Effector memory CD4-positive, alpha-beta T cell (primary cell): ENCODE measurements around the gene OSM.
"Not testable (repeated sequence)": the region's sequence is repeated elsewhere in the genome, so short reads cannot be mapped to it uniquely, and the experiment has no call there.

Source experiments
- DNase-seq, 3 donors: peaks; one replicate each; pipeline ENCODE4 v3.0.0-alpha.2; 2020
- H3K27ac ChIP-seq: 2 replicates; pipeline ENCODE4 v1.7.0; 2013; ENCODE audit warnings: mild to moderate bottlenecking, low read length, moderate library complexity; ENCODE audit not compliant: insufficient read depth, poor library complexity, severe bottlenecking
- H3K27me3 ChIP-seq: replicated peaks from 2 replicates; pipeline ENCODE4 v1.7.0; 2013; ENCODE audit warnings: mild to moderate bottlenecking, low read length; ENCODE audit not compliant: insufficient read depth, control insufficient read depth, poor library complexity, severe bottlenecking
- H3K36me3 ChIP-seq: 2 replicates; pipeline ENCODE4 v1.7.0; 2013; ENCODE audit warnings: mild to moderate bottlenecking, low read length, moderate library complexity; ENCODE audit not compliant: control insufficient read depth, insufficient read depth
- H3K4me1 ChIP-seq: 2 replicates; pipeline ENCODE4 v1.7.0; 2013; ENCODE audit warnings: low read length, mild to moderate bottlenecking; ENCODE audit not compliant: control insufficient read depth, insufficient read depth, poor library complexity, severe bottlenecking
- H3K4me3 ChIP-seq: 2 replicates; pipeline ENCODE4 v1.7.0; 2013; ENCODE audit warnings: low read length, low read depth, mild to moderate bottlenecking; ENCODE audit not compliant: insufficient read depth, poor library complexity, severe bottlenecking
- H3K9me3 ChIP-seq: 2 replicates; pipeline ENCODE4 v1.7.0; 2013; ENCODE audit warnings: mild to moderate bottlenecking, low read length, moderate library complexity; ENCODE audit not compliant: control insufficient read depth

OSM gene

GRCh38 chr22:30221121-30221992, 45.3 kb downstream of the OSM start:
- peak overlapping the region; percentile 44 for H3K4me3 ChIP-seq
- H3K36me3 ChIP-seq, result no peaks in the 10 kb centered on the region
- H3K9me3 ChIP-seq, result no peaks in the 10 kb centered on the region
- H3K27ac ChIP-seq, result peak overlapping the region; percentile 46
- no peaks in the 10 kb centered on the region for H3K27me3 ChIP-seq
- peaks cover 30% of the 10 kb centered on the region for H3K4me1 ChIP-seq
- DNase-seq, result peak; percentile 19 to 46 (median 36)

GRCh38 chr22:30220338-30221012, 46.2 kb downstream of the OSM start:
- Histone ChIP-seq H3K27me3 (no peaks in the 10 kb centered on the region), H3K36me3 (no peaks in the 10 kb centered on the region), H3K27ac (peak overlapping the region; percentile 46), H3K4me1 (peaks cover 30% of the 10 kb centered on the region), H3K9me3 (no peaks in the 10 kb centered on the region), H3K4me3 (peak overlapping the region; percentile 44)
- no peak for DNase-seq

GRCh38 chr22:30219668-30220278, 46.9 kb downstream of the OSM start:
- Histone ChIP-seq H3K9me3 (no peaks in the 10 kb centered on the region), H3K36me3 (no peaks in the 10 kb centered on the region), H3K4me1 (peaks cover 30% of the 10 kb centered on the region), H3K4me3 (no peak overlapping the region), H3K27ac (no peak overlapping the region), H3K27me3 (no peaks in the 10 kb centered on the region)
- DNase-seq, result no peak

DNA sequence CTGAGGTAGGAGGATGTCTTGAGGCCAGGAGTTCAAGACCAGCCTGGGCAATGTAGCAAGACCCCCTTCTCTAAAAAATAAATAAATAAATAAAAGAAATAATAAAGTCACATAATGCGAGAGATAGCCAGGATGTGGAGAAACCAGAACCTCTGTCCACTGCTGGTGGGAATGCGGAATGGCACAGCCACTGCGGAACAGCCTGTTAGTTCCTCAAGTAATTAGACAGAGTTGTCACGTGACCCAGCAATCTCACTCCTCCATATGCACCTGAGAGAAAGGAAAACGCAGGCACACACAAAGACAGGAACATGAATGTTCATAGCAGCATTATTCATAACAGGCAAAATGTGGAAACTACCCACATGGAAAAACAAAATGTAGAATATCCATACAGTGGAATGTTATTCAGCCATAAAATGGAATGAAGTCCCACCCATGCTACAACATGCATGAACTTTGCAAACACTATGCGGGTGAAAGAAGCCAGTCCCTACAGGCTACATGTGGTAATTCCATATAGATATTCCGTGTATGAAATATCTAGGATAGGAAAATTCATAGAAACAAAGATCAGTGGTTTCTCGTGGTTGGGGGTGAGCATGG, 47.5 kb downstream of the OSM start:
- Histone ChIP-seq H3K27ac (no peak overlapping the region), H3K36me3 (no peaks in the 10 kb centered on the region), H3K27me3 (no peaks in the 10 kb centered on the region), H3K4me1 (peaks cover 30% of the 10 kb centered on the region), H3K4me3 (no peak overlapping the region), H3K9me3 (no peaks in the 10 kb centered on the region)
- DNase-seq, result no peak

GRCh38 chr22:30217698-30218560, 48.7 kb downstream of the OSM start:
- Histone ChIP-seq H3K4me1 (peaks cover 30% of the 10 kb centered on the region), H3K9me3 (no peaks in the 10 kb centered on the region), H3K4me3 (no peak overlapping the region), H3K27ac (no peak overlapping the region), H3K27me3 (no peaks in the 10 kb centered on the region), H3K36me3 (no peaks in the 10 kb centered on the region)
- DNase-seq, result no peak

- Histone ChIP-seq H3K27me3 (no peaks in the 10 kb centered on the region), H3K4me1 (peaks cover 27% of the 10 kb centered on the region), H3K9me3 (no peaks in the 10 kb centered on the region), H3K4me3 (no peak overlapping the region), H3K27ac (no peak overlapping the region), H3K36me3 (no peaks in the 10 kb centered on the region)
- no peak for DNase-seq
Observed at GRCh38 chr22:30216710-30217109, 49.9 kb downstream of the OSM start.

GRCh38 chr22:30216272-30216671, 50.4 kb downstream of the OSM start:
- not testable (repeated sequence) for H3K9me3 ChIP-seq, DNase-seq, H3K27ac ChIP-seq, H3K4me3 ChIP-seq, H3K27me3 ChIP-seq, H3K36me3 ChIP-seq
- peaks cover 22% of the 10 kb centered on the region for H3K4me1 ChIP-seq

- Histone ChIP-seq H3K9me3 (no peaks in the 10 kb centered on the region), H3K27me3 (no peaks in the 10 kb centered on the region), H3K36me3 (no peaks in the 10 kb centered on the region), H3K4me1 (peaks cover 8% of the 10 kb centered on the region), H3K27ac (no peak overlapping the region), H3K4me3 (no peak overlapping the region)
- DNase-seq, result no peak
Observed at GRCh38 chr22:30214703-30215407, 51.8 kb downstream of the OSM start.

DNA sequence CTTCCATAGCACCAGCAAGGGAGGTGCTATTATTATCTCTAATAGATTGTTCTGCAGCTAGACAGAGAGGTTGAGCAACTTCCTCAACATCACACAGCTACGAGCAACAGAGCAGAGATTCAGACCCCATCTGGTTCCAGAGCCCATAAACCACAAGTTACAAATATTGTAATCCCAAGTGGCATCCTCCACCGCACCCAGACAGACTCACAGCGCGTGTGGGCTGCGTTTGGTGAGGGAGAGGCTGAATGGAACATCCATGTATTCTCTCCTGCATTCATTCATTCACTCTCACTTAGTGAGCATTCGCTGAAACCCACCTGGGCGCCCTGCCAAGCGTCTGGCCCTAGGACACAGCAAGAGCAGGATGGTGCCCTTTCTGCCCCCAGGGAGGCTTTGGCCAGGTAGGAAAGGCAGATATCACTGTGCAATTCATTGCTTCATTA, 53.6 kb downstream of the OSM start:
- no peaks in the 10 kb centered on the region for H3K36me3 ChIP-seq
- H3K27ac ChIP-seq, result no peak overlapping the region
- no peaks in the 10 kb centered on the region for H3K4me1 ChIP-seq
- H3K4me3 ChIP-seq, result no peak overlapping the region
- no peaks in the 10 kb centered on the region for H3K9me3 ChIP-seq
- DNase-seq, result no peak
- no peaks in the 10 kb centered on the region for H3K27me3 ChIP-seq
